ENCODE results near the gene MLLT6. TPM values are rescaled to one million over a fixed set of nuclear protein-coding genes. Genes with fewer than 3 reads are reported as not detected.

The MLLT6 gene
- total RNA-seq, 3 donors from 2014 or later = 90.1 to 164 (median 112) TPM

DNA sequence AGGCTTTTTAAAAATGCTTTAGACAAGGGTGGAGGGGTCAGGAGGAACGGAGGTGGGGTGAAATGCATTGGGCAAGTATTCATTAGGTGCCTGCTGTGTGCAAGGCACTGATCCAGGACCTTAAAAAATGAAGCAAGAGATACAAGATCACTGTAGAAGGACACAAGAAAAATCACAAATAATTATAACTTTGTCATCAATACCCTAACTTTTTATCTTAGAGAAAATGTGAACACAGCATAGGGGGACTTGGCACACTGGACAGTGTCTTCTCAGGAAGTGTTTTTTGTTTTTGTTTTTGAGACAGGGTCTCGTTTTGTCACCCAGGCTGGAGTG, 37.3 kb upstream of the MLLT6 start:
- DNase-seq (no peak), ATAC-seq (no peak)
- H3K4me1 ChIP-seq (ENCODE audit: low read depth) = no peaks in the 10 kb centered on the region
- TF ChIP-seq, protein P1, sequence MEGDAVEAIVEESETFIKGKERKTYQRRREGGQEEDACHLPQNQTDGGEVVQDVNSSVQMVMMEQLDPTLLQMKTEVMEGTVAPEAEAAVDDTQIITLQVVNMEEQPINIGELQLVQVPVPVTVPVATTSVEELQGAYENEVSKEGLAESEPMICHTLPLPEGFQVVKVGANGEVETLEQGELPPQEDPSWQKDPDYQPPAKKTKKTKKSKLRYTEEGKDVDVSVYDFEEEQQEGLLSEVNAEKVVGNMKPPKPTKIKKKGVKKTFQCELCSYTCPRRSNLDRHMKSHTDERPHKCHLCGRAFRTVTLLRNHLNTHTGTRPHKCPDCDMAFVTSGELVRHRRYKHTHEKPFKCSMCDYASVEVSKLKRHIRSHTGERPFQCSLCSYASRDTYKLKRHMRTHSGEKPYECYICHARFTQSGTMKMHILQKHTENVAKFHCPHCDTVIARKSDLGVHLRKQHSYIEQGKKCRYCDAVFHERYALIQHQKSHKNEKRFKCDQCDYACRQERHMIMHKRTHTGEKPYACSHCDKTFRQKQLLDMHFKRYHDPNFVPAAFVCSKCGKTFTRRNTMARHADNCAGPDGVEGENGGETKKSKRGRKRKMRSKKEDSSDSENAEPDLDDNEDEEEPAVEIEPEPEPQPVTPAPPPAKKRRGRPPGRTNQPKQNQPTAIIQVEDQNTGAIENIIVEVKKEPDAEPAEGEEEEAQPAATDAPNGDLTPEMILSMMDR (IDR thresholded peaks at IDR 0.05) = no peak
- H3K4me3 ChIP-seq = no peak overlapping the region
- intact Hi-C loops (cut with DNase I, micrococcal nuclease) = loop anchor here (5.0 to 10.0 kb wide), 3 partner anchors 110 to 173 kb away; no protein-coding TSS in a partner anchor
- H3K36me3 ChIP-seq (ENCODE audit: low read depth) = no peaks in the 10 kb centered on the region
- H3K9me3 ChIP-seq = no peaks in the 10 kb centered on the region

DNA sequence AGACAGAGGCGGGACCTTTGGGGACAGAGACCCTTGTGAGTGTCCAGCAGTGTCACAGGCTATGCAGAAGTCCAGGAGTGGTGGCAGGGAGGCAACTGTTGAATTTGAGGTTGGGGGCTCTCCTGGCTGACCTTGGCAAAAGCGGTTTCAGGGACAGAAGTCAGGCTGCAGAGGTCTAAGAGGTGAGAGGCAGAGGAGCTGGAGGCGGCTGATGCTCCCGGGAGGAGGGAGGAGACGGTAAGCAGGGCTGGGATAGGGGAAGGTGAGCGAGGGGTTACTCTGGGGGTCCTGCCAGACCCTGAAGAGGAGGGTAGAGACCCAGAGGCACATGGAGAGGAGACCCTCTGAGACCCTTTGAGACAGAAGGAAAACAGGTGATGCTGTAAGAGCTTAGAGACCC, 35.6 kb upstream of the MLLT6 start:
- TF ChIP-seq, protein P1 (IDR thresholded peaks at IDR 0.05) = no peak
- DNase-seq = no peak
- intact Hi-C loops (cut with DNase I, micrococcal nuclease) = loop anchor here (5.0 to 10.0 kb wide), 3 partner anchors 112 to 175 kb away; no protein-coding TSS in a partner anchor
- no peak for ATAC-seq
- Histone ChIP-seq H3K4me3 (no peak overlapping the region), H3K9me3 (no peaks in the 10 kb centered on the region), H3K4me1 (ENCODE audit: low read depth) (peaks cover 14% of the 10 kb centered on the region), H3K36me3 (ENCODE audit: low read depth) (no peaks in the 10 kb centered on the region)

DNA sequence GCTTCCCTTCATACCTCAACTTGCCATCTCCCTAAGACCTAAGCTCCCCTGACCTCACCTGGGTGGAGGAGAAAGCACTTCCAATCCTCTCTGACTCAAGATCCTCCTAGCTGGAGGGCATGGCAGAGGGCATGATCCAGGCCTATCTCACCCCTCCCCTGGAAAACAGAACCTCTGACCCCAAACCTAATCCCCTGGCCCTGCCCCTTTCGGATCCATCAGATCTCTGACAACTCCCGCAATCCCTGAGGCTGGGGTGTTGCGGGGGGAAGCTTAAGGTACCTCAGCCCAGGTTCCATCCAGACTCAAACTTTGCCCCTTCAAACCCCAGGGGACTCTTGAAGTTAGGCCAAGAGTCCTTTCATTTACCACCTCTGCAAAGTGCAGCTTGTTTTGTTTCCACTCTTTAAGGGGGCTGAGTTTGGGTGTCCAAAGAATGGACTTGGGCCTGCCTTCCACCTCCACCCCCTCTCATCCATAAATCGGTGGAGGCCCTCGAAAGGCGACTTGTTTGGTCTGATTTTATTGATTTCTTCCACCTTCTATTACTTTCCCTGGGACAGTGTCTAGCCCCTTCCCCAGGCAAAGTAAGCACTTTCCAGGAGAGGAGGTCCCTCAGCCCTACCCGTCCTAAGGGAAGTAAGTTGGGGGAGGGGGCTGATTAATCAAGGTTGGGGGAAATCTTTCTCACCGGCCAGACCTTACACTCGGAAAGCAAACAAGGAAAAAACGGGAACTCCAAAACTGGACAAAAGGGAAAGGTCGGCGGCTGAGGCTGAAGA, 32.9 kb upstream of the MLLT6 start:
- peaks cover 20% of the 10 kb centered on the region for H3K4me1 ChIP-seq (ENCODE audit: low read depth)
- TF ChIP-seq, protein P1 (IDR thresholded peaks at IDR 0.05) = no peak
- no peak overlapping the region for H3K4me3 ChIP-seq
- no peaks in the 10 kb centered on the region for H3K9me3 ChIP-seq
- no peak for ATAC-seq
- DNase-seq = no peak
- intact Hi-C loops (cut with DNase I, micrococcal nuclease) = loop anchor here in 1 of 2 donors (10.0 kb wide), 1 partner anchor 63 kb away; the partner anchor contains the start of gene CISD3
- no peaks in the 10 kb centered on the region for H3K36me3 ChIP-seq (ENCODE audit: low read depth)

DNA sequence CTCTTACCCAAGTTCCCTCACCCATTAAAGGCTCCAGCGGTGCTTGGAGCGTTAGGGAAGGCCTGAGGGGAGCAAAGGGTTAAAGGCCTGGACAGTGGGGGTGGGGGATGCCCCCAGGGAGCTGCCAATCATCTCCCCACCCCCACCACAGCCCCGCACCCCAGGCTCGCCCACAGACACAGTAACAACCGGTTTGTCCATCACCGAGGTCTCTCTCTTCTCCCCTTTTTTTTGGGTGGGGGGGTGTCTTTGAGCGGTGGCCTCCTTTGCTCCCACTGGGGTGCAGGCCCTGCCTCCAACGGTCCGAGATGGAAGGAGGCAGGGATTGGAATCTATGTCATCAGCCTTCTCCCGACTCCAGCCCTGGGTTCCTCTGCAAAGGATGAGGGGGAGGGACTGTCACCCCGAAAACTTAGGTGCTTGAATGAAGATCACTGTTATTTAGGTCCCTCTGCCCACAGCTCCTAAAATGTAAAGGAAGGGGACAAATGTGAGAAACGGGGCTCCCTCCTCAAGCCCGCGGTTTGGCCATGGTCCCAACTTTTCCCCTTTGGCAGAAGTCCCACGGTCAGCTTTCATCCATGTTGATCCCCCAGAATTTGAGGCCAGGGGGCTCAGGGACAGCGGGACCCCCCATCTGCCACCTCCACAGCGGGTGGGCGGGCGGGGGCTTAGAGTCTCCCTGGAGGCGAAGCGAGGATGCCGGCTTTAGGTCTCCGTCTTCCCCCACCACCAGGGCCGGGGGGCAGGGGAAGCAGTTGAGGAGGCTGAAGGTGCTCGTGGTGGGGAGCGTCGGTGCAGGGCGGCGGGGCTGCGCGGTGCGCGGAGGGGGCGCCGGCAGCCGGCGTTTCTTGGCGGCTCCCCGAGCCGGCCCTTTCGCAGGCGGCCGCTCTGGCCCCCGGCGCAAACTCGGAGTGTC, 32.0 kb upstream of the MLLT6 start:
- no peaks in the 10 kb centered on the region for H3K36me3 ChIP-seq (ENCODE audit: low read depth)
- TF ChIP-seq, protein P1 (IDR thresholded peaks at IDR 0.05) = no peak
- peak in 1 of 3 donors; percentile 30 for DNase-seq
- ATAC-seq = no peak
- H3K4me1 ChIP-seq (ENCODE audit: low read depth) = peaks cover 20% of the 10 kb centered on the region
- no peak overlapping the region for H3K4me3 ChIP-seq
- H3K9me3 ChIP-seq = no peaks in the 10 kb centered on the region
- intact Hi-C loops (cut with DNase I, micrococcal nuclease) = loop anchor here in 1 of 2 donors (10.0 kb wide), 1 partner anchor 62 kb away; the partner anchor contains the start of gene CISD3

DNA sequence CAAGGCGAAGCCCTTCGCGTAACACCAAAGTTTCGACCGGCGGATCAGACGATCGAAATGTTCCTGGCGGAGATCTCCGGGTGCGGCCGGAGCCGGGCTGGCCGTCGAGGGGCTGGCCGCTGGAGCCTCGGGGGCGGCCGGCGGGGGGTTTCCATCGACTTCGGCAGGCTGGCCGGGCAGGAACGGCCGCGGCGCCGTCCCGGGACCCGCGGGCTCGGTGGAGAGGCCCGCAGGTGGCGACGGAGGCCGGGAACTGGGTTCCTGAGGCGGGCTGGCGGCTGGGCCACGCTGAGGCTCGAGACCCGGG, 31.4 kb upstream of the MLLT6 start:
- H3K9me3 ChIP-seq = no peaks in the 10 kb centered on the region
- TF ChIP-seq, protein P1 (IDR thresholded peaks at IDR 0.05) = no peak
- H3K4me3 ChIP-seq = no peak overlapping the region
- intact Hi-C loops (cut with DNase I, micrococcal nuclease) = loop anchor here in 1 of 2 donors (10.0 kb wide), 1 partner anchor 61 kb away; the partner anchor contains the start of gene CISD3
- H3K4me1 ChIP-seq (ENCODE audit: low read depth) = peaks cover 20% of the 10 kb centered on the region
- DNase-seq (no peak), ATAC-seq (peak; percentile 22)
- no peaks in the 10 kb centered on the region for H3K36me3 ChIP-seq (ENCODE audit: low read depth)
